Thyroid gland (tissue), 4 donors: ENCODE results near the gene CISD2.

Source experiments
- CTCF ChIP-seq, 6 experiments: fragments of 200-600 bp in 3 of 6; fragments of 450-650 bp in 3 of 6; sonication (generic) in 3 of 6; IDR thresholded peaks; one replicate each; pipeline ENCODE4 v1.5.1; 2016 to 2019; ENCODE audit warnings: antibody characterized with exemption in 6 of 6, mild to moderate bottlenecking in 2 of 6, inconsistent platforms in 1 of 6, moderate library complexity in 1 of 6
- POLR2A ChIP-seq, 2 donors: fragments of 450-650 bp; IDR thresholded peaks; one replicate each; pipeline ENCODE4 v1.6.1; 2017; ENCODE audit warnings: antibody characterized with exemption in 2 of 2, mild to moderate bottlenecking in 2 of 2, moderate library complexity in 1 of 2

GRCh38 chr4:102871772-102872171 lies 3.0 kb downstream of the CISD2 start:
- no peak for TF ChIP-seq CTCF (IDR thresholded peaks at IDR 0.05)
- TF ChIP-seq POLR2A (IDR thresholded peaks at IDR 0.05), result no peak
